ENCODE data around the gene MB21D2. TPM values are rescaled to one million over a fixed set of nuclear protein-coding genes. Genes with fewer than 3 reads are reported as not detected.

MB21D2 gene
- total and polyA plus RNA-seq, 2 donors (not counting 1 experiment from before 2014, with no cell fraction given) = 0.03 to 0.20 TPM

GRCh38 chr3:192959773-192960172 is 42.1 kb upstream of the MB21D2 start:
- H3K4me1 ChIP-seq (ENCODE audit: control insufficient read depth in 2 of 2, insufficient read depth in 2 of 2, low read length in 2 of 2) = no peaks in the 10 kb centered on the region
- H3K27ac ChIP-seq (ENCODE audit: low read length in 2 of 2) = no peak overlapping the region
- ChIA-PET POLR2A (no interaction called here), CTCF (no interaction called here)
- Mint-ChIP-seq H3K4me1 (no peaks in the 10 kb centered on the region), H3K27ac (no peak overlapping the region), H3K27me3 (no peaks in the 10 kb centered on the region), H3K4me3 (no peak overlapping the region), H3K9me3 (ENCODE audit: insufficient read depth) (no peaks in the 10 kb centered on the region)
- WGBS (ENCODE audit: insufficient coverage) = no CpG with 5 or more reads among the region's 3 CpGs
- no peak overlapping the region for H3K4me3 ChIP-seq (ENCODE audit: control extremely low read depth in 1 of 5, extremely low read depth in 1 of 5, insufficient read depth in 1 of 5, low read depth in 2 of 5, low read length in 4 of 5)
- no peaks in the 10 kb centered on the region for H3K9me3 ChIP-seq (ENCODE audit: control extremely low read depth in 1 of 3, control insufficient read depth in 2 of 3, insufficient read depth in 1 of 3, low read length in 2 of 3)
- no peak for TF ChIP-seq EZH2 (IDR thresholded peaks at IDR 0.05; ENCODE audit: borderline replicate concordance, insufficient read depth, low read depth, low read length, poor library complexity, severe bottlenecking)
- no peak for TF ChIP-seq CTCF (IDR thresholded peaks at IDR 0.05)
- DNase-seq (no peak), ATAC-seq (ENCODE audit: low read depth) (no peak)
- H3K36me3 ChIP-seq (replicated peaks in 1 of 2; ENCODE audit: control extremely low read depth in 1 of 2, control insufficient read depth in 1 of 2, extremely low read depth in 1 of 2, insufficient read depth in 2 of 2, low read length in 1 of 2) = no peaks in the 10 kb centered on the region
- no peak overlapping the region for H3K4me2 ChIP-seq (replicated peaks; ENCODE audit: low read depth, low read length, poor library complexity, severe bottlenecking)
- H2AFZ ChIP-seq (ENCODE audit: insufficient read depth, low read depth, low read length, poor library complexity, severe bottlenecking) = no peak overlapping the region
- no peaks in the 10 kb centered on the region for H3K27me3 ChIP-seq (replicated peaks in 1 of 4; ENCODE audit: control extremely low read depth in 1 of 4, control insufficient read depth in 3 of 4, insufficient read depth in 4 of 4, low read length in 3 of 4)
- no peaks in the 10 kb centered on the region for H3K79me2 ChIP-seq (ENCODE audit: control insufficient read depth, insufficient read depth, low read length)
- H3K9ac ChIP-seq (ENCODE audit: low read length) = no peak overlapping the region
- no peaks in the 10 kb centered on the region for H4K20me1 ChIP-seq (ENCODE audit: control insufficient read depth, insufficient read depth, low read length, poor library complexity, severe bottlenecking)
- intact Hi-C loops (cut with micrococcal nuclease) = no loop called here

GRCh38 chr3:192958219-192958872 is 40.7 kb upstream of the MB21D2 start:
- no peaks in the 10 kb centered on the region for H3K4me1 ChIP-seq (ENCODE audit: control insufficient read depth in 2 of 2, insufficient read depth in 2 of 2, low read length in 2 of 2)
- H3K27me3 Mint-ChIP-seq = no peaks in the 10 kb centered on the region
- no peaks in the 10 kb centered on the region for H3K79me2 ChIP-seq (ENCODE audit: control insufficient read depth, insufficient read depth, low read length)
- H3K4me3 Mint-ChIP-seq = no peak overlapping the region
- no peaks in the 10 kb centered on the region for H3K36me3 ChIP-seq (replicated peaks in 1 of 2; ENCODE audit: control extremely low read depth in 1 of 2, control insufficient read depth in 1 of 2, extremely low read depth in 1 of 2, insufficient read depth in 2 of 2, low read length in 1 of 2)
- TF ChIP-seq EZH2 (IDR thresholded peaks at IDR 0.05; ENCODE audit: borderline replicate concordance, insufficient read depth, low read depth, low read length, poor library complexity, severe bottlenecking) (no peak), CTCF (IDR thresholded peaks at IDR 0.05) (no peak)
- no peak overlapping the region for H3K27ac ChIP-seq (ENCODE audit: low read length in 2 of 2)
- no peaks in the 10 kb centered on the region for H3K9me3 ChIP-seq (ENCODE audit: control extremely low read depth in 1 of 3, control insufficient read depth in 2 of 3, insufficient read depth in 1 of 3, low read length in 2 of 3)
- no peak overlapping the region for H3K4me3 ChIP-seq (ENCODE audit: control extremely low read depth in 1 of 5, extremely low read depth in 1 of 5, insufficient read depth in 1 of 5, low read depth in 2 of 5, low read length in 4 of 5)
- no peaks in the 10 kb centered on the region for H4K20me1 ChIP-seq (ENCODE audit: control insufficient read depth, insufficient read depth, low read length, poor library complexity, severe bottlenecking)
- H3K27me3 ChIP-seq (replicated peaks in 1 of 4; ENCODE audit: control extremely low read depth in 1 of 4, control insufficient read depth in 3 of 4, insufficient read depth in 4 of 4, low read length in 3 of 4) = no peaks in the 10 kb centered on the region
- ChIA-PET CTCF (no interaction called here), POLR2A (no interaction called here)
- no peak overlapping the region for H3K27ac Mint-ChIP-seq
- H3K4me2 ChIP-seq (replicated peaks; ENCODE audit: low read depth, low read length, poor library complexity, severe bottlenecking) = no peak overlapping the region
- intact Hi-C loops (cut with micrococcal nuclease) = no loop called here
- no peak overlapping the region for H2AFZ ChIP-seq (ENCODE audit: insufficient read depth, low read depth, low read length, poor library complexity, severe bottlenecking)
- no peak for ATAC-seq (ENCODE audit: low read depth)
- DNase-seq = no peak
- no peaks in the 10 kb centered on the region for H3K9me3 Mint-ChIP-seq (ENCODE audit: insufficient read depth)
- H3K4me1 Mint-ChIP-seq = no peaks in the 10 kb centered on the region
- no peak overlapping the region for H3K9ac ChIP-seq (ENCODE audit: low read length)

All from B cell (primary cell).